Right hindlimb (tissue), 1 donor: ENCODE results near the gene KIF20A.
"Not testable (repeated sequence)": the region's sequence is repeated elsewhere in the genome, so short reads cannot be mapped to it uniquely, and the experiment has no call there.

Experiments
- DNase-seq: peaks from one replicate; pipeline ENCODE4 v3.0.0-alpha.2; 2018

The KIF20A gene

DNA sequence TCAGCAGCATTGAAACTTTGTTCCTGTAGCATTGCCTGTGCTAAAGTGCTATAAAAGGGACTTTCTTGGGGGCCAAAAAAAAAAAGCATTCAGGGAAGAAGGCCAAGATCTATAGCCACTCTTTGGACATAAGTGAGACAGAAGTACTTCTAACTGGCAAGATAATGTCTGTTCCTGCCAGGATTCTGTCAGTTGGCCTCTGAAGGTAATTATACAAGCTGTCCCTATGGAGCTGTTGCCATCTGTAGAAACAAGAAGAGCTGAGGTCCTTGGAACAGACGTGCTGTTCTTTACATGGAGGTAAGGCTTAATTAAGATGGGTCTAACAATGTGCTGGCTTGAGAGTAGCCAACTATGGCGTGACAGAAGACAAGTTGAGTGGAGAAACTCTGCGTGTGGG is 9.7 kb downstream of the KIF20A start:
- DNase-seq: no peak

DNA sequence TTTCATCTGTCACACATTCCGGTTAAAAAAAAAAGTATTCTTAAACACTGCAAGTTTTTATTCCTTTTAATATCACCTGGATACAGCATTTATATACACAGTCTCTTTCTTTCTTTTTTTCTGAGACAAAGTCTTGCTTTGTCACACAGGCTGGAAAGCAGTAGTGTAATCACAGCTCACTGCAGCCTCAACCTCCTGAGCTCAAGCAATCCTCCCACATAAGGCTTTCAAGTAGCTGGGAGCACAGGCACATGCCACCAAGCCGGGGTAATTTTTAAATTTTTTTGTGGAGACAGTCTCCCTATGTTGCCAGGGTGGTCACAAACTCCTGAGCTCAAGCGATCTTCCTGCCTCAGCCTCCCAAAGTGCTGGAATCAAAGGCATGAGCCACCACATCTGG is 13.9 kb downstream of the KIF20A start:
- DNase-seq: no peak

DNA sequence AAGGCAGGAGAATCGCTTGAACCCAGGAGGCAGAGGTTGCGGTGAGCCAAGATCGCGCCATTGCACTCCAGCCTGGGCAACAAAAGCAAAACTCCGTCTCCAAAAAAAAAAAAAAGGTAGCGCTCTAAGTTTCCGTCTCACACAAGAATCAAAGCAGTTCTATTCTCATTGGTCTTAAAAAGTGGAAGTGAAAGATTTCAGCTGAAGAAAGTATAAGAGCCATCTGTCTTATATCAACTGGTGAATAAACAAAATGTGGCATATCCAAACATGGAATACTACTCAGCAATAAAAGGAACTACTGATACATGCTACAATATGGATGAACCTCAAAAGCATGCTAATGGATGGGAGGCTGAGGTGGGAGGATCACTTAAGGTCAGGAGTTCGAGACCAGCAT is 14.9 kb downstream of the KIF20A start:
- DNase-seq: not testable (repeated sequence)

DNA sequence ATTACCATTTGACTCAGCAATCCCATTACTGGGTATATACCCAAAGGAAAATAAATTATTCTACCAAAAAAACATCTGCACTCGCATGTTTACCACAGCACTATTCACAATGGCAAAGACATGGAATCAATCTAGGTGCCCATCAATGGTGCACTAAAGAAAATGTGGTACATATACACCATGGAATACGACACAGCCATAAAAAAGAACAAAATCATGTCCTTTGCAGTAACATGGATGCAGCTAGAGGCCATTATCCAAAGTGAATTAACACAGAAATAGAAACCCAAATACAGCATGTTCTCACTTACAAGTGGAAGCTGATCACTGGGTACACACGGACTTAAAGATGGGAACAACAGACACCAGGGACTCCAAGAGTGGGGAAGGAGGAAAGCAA is 32.1 kb downstream of the KIF20A start:
- no peak for DNase-seq

DNA sequence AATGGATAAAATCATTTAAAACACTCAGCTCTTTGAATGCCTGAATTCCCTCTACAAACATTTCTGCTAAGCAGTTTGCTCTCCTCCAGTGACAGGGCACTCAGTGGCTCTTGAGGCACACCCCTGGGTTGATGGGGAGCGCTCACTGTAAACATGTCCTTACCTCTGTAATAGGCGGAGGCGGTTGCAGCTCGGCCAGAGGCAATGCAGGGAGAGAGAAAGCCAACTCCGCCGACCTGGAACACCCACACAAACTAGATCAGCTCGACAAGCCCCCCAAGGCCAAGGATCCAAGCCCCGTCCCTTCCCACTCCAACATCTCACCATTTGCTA is 33.9 kb downstream of the KIF20A start:
- no peak for DNase-seq

DNA sequence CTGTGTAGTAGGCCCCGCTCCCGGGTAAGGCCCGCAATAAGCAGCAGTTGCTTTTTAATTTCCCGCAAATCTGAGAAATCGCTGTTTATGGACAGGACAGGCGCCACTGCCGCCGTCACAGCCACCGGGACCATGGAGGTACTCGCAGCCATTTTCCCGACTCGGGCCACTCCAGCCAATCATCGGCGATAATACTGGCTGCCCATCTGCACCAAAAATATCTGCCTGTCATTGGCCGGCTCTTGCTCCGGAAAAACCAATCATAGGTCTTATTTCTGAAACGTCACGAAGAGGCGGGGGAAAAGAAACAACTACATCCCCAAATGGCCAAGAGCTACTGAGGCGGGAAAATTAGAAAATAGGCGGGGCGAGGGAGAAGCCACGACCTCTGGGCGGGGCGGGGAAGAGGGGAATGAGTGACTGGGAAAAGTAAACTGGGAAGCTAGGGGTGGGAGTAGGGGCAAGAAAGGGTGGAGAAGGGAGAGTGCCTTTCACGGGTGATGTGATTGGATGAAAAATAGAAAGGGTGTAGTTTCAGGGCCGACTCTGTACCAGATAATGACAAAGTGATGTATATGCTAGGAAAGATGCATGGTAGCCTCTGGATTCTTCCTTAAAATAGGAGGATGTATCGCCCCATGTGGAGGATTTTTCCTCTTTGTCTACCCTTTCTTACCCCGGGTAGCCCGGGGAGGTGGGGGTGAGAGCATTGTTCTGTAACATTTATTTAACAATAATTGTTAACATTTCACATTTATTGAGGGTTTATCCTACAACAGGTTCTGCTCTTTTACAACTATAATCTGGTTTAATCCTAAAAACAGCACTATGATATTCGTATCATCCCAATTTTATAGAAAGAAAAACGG is 34.5 kb downstream of the KIF20A start, which contains the start of gene CDC23:
CDC23 (minus strand) TSS at position 163 of the 869 bp plus-strand sequence; CDS start at position 152, 11 bp downstream.
- peak; percentile 97 for DNase-seq

DNA sequence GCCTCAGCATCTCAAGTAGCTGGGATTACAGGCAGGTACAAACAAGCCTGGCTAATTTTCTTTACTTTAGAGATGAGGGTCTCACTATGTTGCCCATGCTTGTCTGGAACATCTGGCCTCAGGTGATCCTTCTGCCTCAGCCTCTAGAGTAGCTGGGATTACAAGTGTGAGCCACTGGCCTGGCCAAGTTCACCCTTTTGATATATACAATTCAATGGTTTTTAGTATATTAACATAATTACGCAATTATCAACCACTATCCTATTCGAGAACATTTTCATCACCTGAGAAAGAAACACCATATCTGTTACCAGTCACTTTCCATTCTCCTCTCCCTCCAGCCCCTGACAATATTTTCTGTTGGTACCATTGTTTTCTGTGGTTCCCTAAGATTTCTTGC is 37.9 kb downstream of the KIF20A start:
- no peak for DNase-seq

DNA sequence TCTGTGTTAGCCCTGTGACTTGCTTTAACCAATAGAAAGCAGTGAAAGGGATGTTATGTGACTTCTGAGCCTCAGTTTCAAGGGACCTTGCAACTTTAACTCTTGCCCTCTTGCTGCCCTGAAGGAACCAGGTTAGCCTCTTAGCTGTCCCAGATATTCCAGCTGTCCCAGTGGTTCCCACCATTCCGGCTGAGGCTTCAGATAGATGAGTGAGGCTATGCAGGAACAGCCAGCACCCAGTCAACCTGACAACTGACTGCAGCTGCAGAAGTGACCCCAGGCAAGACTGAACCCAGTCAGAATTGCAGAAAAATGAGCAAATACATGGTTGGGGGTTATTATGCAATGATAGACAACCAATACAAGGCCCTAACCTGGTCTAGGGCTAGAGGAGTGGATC is 44.6 kb downstream of the KIF20A start:
- DNase-seq: no peak

DNA sequence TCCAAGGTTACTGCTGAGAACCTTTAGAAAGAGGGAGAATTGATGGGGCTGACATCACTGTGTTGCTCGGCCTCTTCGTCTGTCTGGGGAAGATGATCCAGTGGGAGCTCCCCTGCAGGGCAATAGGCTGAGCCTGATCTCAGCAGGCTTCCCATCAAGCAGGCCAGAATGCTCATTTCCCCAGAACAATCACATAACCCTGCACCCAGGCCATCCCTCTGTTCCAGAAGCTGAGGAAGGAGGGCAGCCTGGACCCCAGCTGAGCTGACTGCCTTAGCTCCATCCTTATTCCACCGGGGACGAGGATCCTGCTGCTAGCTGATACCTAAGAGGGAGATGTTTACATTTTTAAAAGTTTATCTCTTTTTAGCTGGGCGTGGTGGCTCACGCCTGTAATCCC is 45.8 kb downstream of the KIF20A start:
- no peak for DNase-seq

DNA sequence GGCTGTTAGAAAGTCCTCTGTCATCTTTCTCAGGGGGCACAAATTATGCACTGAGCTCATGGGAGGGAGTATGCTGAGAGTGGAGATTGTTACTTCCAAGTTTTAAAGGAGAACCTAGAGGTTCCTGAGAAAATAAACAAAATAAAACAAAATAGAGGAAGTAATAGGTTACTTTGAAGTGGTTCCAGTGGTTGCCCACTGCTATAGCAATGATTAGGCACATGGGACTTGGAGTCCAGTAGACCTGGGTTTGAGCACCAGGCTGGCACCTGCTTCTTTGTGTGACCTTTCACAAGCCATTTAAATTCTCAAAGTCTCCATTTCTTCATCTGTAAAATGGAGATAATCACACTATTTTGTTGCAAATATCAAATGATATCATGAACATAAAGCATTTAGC is 48.0 kb downstream of the KIF20A start:
- DNase-seq: no peak

DNA sequence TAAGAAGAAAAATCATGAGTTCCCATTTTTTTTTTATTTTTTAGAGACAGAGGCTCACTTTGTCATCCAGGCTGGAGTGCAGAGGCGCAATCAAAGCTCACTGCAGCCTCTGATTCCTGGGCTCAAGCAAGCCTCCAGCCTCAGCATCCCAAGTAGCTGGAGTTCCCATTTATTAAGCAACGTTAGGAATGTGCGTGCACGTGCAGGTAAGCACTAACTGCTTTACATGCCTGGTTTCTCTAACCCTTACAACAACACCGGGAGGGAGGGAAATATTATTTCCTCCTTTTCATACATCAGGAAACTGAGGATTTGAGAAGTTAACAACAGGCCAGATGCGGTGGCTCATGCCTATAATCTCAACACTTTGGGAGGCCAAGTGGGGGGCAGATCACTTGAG is 50.5 kb downstream of the KIF20A start:
- no peak for DNase-seq

DNA sequence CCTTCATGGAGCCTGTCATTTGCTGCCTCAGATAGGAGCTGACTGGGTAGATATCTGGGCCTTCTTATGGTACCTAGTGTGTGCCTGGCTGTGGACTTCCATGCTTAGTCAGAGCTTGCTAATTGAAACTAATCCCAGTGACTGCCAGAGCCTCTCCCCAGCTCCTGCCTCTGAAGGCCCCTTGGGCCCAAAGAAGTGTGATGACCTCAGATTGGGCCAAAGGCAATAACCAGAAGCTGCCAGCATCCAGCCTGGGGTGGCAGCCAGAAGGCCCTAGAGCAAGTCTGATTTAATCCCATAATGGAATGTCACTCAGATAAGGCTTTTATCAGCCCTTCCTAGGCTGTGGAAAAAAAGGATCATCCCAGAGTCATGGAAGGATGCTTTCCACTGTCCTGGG is 51.3 kb downstream of the KIF20A start:
- DNase-seq: no peak

DNA sequence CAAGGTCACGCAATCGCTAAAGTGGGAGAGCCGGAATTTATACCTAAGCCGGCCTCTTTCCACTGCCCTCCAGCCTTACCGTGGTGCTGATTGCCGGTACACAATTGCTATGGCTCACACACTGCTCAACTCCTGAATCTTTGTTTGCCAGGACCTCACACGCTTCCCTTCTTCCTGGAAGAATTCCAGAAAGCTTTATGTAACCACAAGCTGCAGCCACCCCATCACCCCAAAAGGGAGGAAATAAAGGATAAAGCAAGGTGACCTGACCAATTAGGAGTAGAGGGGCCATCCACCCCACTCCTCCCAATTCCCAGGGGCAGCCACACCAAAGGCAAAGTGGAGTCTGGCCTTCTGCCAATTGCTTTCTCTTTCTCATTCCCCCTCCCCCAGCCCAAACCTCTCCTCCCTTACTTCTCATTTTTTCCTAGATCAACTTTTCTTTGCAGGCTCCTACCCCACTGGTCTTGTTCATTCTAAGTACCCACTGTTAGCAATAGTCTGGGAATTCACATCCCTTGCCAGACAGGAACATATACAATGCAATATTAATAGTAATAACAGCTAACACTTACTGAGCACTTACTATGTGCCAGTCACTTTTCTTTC is 52.2 kb downstream of the KIF20A start:
- DNase-seq: no peak

DNA sequence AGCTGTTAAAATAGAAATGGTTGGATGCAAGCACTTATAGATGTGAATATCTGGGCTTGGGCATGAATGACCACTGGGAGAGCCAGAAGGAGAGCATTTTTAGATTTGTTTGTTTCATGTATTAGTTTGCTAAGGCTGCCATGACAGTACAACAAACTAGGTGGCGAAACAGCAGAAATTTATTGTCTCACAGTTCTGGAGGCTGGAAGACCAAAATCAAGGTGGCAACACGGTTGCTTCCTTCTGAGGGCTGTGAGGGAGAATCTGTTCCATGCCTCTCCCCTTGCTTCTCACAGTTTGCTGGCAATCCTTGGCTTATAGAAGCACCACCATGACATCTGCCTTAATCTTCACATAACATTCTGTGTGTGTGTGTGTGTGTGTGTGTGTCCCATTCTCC is 54.4 kb downstream of the KIF20A start:
- DNase-seq: no peak

DNA sequence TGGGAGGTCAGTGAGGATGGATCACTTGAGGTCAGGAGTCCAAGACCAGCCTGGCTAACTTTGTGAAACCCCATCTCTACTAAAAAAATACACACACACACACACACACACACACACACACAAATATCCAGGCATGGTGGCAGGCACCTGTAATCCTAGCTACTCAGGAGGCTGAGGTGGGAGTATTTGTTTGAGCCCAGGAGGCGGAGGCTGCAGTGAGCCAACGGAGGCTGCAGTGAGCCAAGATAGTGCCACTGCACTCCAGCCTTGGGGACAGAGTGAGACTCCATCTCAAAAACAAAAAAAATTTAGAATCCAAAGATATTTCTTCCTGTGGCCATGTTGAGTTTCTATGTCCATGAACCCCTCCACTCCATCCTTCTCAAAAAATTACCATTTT is 55.7 kb downstream of the KIF20A start:
- DNase-seq: no peak
